Adrenal gland (tissue), 5 donors: ENCODE data around the gene MKI67.
A peak's percentile ranks its signal among the peaks of the same experiment; 100 is the strongest.

Experiments used
- CTCF ChIP-seq, 6 experiments: fragments of 450-650 bp in 4 of 6; fragments of 200-600 bp in 2 of 6; sonication (generic) in 1 of 6; IDR thresholded peaks; 1 replicate in 5 of 6; 2 replicates in 1 of 6; pipeline versions ENCODE4 v1.5.1 to v1.8.0; 2016 to 2021; ENCODE audit warnings: antibody characterized with exemption in 6 of 6, mild to moderate bottlenecking in 2 of 6, moderate library complexity in 1 of 6
- POLR2A ChIP-seq, 2 donors: fragments of 450-650 bp; IDR thresholded peaks; one replicate each; pipeline ENCODE4 v1.6.1; 2017; ENCODE audit warnings: antibody characterized with exemption in 2 of 2, mild to moderate bottlenecking in 2 of 2, moderate library complexity in 1 of 2
- donor health status: DM: no; HTN: no; CAD: no.

- TF ChIP-seq CTCF (IDR thresholded peaks at IDR 0.05): peak; percentile 27 to 86 (median 62)
- TF ChIP-seq POLR2A (IDR thresholded peaks at IDR 0.05): no peak
These were observed 23.8 kb upstream of the MKI67 start for GRCh38 chr10:128150045-128150493.
